Stimulated activated CD8-positive, alpha-beta memory T cell treated with anti-CD3 and anti-CD28 coated beads, Interleukin-4, amount 100 ng/mL, for 48 hours (primary cell): Measurements from ENCODE around the gene CTSF.
"Not testable (repeated sequence)": the region's sequence is repeated elsewhere in the genome, so short reads cannot be mapped to it uniquely, and the experiment has no call there.

Experiments
- DNase-seq: peaks from one replicate; pipeline ENCODE4 v3.0.0-alpha.2; 2020

Gene CTSF

DNA sequence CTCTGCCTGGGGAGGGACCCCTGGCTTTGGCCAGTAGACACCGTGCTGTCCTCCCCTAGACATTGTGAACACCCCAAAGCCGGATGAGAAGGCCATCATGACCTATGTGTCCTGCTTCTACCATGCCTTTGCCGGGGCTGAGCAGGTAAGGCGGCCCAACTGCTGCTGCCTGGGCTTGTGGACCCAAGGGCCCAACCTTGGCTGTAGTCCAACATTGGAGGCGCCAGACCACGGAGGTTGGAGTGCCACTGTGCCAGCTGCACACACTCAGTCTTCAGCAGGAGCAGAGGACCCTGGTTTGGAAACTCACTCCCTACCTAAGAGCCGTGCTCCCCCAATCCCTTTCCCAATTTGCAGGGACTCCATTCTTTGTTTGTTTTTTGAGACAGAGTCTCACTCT, 12.3 kb downstream of the CTSF start:
- DNase-seq = no peak

DNA sequence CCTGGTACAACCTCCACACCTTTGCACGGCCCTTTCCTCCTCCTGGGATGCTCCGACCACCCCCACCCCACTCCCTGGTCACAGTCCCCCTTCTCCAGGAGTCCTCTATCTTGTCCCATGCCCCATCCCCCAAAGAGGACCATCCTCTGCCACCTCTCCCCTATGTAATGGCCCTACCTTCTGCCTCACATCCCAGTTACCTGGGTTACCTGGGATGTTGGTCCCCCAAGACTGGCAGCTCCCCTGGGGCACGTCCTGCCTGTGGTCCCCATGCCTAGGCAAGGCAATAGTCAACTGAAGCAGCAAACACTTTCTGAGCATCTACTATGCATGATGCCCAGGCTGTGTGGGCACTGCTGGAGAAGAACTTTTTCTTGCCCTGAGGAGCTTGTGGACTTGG, 13.0 kb downstream of the CTSF start:
- no peak for DNase-seq

DNA sequence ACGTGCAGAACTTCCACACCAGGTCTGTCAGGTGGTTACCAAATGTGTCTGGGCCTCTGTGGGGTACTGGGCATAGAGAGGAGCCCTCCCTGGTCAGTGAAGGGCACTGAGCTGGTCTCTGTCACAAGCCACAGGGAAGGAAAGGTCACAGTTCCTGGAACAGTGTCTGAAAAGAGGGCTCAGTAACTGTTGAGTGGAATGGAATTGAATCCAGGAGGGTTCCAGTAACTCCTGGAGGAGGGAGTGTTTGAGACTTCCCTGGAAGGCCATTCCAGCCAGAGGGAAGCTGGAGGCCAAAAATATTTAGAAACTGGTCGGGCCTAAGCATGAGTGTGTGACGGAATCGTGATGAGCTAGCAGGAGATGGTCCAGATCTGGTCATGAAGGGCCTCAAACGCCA, 13.8 kb downstream of the CTSF start:
- DNase-seq = no peak

DNA sequence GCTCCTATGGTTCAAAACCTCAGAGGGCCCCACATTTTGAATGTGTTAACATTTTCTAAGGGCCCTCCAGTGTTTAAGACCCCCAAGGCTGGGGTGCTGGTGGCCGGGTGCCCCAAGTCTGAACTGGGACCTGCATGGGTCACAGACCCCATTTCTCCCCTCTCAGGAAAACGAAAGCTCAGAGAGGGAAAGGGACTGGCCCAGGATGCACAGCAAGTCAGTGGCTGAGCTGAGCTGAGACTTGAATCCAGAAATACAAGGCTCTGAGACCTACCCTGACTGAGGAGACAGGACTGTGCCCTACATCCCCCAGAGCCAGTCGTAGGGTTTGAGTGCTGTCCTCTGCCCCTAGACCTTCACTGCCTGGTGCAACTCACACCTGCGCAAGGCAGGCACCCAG, 17.5 kb downstream of the CTSF start:
- no peak for DNase-seq

DNA sequence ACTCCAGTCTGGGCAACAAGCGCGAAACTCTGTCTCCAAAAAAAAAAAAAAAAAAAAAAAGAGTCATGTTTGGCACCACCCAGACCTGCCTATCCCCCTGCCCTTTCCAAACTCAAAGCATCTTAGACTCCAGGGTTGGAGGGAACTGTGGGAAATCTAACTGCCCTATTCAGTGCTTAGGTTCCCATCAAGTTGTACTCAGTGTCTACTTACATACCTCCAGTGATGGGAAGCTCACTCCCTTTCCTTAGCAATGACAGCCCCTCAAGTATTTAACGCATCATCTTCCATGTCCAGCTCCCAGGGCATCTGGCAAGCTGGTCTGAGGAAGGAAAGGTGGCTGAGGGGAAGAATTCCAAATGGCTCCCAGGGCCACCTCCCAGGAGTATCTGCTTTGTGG, 18.7 kb downstream of the CTSF start:
- no peak for DNase-seq

DNA sequence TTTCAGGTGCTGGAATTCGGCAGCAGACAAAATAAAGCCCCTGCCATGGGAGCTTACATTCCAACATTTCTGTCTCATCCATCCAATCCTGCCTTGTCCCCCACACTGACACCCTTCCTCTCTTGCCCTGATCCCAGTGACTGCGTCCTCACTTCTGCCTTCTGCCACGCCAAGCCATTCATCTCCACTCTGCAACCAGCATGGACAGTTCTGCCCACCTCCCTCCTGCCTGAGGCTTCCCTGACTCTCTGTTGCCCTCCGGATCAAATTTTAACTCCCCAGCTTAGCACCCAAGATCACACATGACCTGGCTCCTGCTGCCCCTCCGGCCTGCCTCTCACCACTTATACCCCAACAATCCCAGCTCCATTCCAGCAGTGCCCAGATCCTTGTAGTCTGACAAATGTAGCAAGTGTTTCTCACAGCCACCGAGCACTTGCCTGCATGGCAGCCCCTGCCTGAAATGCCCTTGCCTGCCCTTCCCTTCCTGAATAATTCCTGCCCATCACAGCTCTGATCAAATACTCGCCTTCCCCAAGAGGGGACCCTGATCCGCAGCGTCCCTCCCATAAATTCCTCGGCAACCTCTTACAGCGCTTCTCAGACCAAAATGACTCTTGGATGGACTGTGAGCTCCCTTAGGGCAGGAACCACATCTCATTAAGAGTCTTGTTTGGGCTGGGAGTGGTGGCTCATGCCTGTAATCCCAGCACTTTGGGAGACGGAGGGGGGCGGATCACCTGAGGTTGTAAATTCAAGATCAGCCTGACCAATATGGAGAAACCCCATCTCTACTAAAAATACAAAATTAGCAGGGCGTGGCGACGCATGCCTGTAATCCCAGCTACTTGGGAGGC, 19.4 kb downstream of the CTSF start:
- DNase-seq = no peak

DNA sequence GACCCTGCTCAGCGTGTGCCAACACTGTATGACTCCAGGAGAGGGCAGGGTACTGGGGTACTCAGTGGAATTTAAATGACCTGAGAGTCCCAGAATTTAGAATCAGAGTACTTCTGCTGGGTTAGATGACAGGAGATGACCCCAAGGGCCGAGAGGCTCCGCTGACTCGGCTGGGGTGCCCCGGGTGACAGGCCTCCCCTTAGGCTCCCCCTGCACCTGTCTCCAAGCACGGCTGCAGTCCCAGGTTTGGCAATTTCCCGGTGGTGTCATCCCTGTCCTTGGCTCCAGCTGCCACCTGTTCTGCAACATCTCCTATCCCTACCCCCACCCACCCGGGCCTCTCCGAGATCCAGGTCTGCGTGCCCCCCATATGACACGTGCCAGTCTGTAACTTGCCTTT, 20.4 kb downstream of the CTSF start:
- DNase-seq = no peak

DNA sequence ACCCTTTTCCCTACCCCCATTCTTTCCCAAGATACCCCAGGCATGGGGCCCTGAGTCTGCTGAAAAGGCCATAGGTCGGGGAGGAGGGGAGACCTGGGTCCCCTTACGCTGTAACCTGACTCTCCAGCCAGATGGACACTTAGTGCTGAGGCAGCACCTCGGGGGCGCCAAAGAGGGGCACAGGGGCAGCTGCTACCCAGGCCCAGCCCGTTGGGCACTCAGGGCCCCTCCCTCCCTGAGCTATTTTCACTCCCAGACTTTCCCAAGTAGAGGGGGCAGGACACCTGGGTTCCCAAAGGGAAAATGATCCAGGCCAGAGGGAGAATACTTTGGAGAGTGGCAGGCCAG, 20.8 kb downstream of the CTSF start:
- DNase-seq = no peak

DNA sequence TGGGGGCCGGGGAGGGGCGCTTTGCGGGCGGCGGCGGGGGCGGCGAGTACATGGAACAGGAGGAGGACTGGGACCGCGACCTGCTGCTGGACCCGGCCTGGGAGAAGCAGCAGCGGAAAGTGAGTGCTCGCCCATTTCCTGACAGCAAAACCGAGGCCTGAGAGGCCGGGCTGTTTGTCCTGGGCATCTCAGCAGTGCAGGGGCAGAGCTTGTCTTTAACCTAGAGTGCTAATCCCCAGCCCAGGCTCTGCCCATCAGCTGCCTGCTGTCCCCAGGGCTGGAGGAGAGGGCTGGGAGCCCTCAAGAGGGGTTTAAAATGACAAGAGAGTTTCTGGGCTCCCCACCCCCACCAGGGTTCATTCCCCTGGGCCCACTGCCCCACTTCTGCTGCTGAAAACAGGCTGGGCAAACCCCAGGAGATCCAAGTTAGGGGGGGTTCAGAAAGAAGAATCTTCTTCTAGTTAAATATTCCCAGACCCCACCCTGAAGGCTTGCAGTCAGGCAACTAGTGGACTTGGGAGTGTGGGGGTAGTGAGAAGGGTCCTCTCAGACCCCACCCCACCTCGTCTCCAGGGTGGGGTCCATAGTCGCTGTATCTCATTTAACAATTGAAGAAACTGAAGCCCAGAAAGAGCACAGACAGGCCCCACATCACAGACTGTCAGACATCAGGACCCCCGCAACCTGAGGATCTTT, 21.3 kb downstream of the CTSF start:
- no peak for DNase-seq

DNA sequence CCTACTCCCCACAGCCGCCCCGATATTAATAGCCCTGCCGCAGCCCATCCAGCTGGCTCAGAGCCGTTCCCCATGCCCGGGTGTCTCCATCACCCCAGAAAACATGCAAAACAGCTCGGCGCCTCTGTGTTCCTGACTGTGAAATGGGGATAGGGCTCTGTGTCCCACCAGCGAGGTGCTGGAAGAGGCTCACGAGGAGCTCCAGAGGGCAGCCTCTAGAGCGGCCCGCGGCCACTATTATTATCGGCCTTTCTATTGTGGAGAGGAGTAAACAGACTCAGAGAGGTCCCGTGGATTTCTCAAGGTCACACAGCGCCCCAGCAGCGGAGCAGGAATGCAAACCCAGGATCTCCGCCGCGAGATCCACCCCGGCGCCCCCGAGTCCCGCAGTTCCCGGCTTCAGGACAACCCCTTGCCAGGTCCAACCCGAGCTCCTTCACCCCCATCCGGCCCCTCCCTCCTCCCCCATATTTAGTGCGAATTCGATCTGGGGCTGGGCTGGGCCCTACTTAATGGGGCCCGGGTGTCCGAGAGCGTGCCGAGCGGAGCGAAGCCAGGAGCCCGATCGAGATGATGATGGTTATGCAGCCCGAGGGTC, 21.9 kb downstream of the CTSF start, which contains the start of gene ACTN3:
Gene ACTN3, plus strand, starts transcription at position 536 of the 598 bp plus-strand sequence. Its CDS starts 35 bp downstream, at position 571.
- no peak for DNase-seq

DNA sequence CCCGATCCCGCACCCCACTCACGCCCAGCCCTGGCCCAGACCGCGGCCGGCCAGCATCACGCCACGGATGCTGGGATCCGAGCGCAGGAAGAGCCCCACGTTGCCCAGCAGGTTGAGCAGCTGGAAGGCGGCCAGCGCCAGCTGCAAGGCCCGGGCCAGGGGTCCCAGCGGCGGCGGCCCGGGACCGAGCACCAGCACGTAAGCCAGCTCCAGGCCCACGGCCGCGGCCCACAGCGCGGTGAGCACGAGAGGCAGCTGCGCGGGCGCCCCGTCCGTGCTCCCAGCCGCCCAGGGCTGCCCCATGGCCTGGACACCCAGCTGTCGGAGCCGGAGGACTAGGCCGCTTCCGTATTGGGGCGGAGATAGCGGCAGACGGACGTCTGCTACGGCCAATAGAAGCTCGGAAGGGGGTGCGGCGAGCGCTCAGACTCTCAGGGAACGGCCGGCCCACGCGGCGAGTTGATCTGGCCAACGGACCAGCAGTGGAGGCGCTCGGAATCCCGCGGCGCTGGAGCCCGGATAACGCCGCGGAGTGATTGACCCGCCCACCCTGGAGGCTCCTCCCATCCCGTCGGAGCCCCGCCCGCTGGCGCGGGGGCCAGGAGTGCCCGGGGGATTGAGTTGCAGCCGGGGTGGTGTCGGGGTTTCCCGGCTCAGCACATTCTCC, 22.6 kb downstream of the CTSF start, which contains the start of gene ZDHHC24:
Gene ZDHHC24, minus strand, starts transcription at position 348 of the 667 bp plus-strand sequence. Its CDS starts 45 bp downstream, at position 303.
- peak; percentile 95 for DNase-seq

DNA sequence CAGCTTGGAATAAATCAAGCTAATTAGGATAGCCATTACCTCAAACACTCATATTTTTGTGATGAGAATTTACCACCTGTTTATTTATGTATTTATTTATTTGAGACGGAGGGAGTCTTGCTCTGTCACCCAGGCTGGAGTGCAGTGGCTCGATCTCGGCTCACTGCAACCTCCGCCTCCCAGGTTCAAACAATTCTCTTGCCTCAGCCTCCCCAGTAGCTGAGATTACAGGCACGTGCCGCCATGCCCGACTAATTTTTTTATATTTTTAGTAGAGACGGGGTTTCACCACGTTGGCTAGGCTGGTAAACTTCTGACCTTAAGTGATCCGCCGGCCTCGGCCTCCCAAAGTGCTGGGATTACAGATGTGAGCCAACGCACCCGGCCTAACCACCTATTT, 23.5 kb downstream of the CTSF start:
- not testable (repeated sequence) for DNase-seq

DNA sequence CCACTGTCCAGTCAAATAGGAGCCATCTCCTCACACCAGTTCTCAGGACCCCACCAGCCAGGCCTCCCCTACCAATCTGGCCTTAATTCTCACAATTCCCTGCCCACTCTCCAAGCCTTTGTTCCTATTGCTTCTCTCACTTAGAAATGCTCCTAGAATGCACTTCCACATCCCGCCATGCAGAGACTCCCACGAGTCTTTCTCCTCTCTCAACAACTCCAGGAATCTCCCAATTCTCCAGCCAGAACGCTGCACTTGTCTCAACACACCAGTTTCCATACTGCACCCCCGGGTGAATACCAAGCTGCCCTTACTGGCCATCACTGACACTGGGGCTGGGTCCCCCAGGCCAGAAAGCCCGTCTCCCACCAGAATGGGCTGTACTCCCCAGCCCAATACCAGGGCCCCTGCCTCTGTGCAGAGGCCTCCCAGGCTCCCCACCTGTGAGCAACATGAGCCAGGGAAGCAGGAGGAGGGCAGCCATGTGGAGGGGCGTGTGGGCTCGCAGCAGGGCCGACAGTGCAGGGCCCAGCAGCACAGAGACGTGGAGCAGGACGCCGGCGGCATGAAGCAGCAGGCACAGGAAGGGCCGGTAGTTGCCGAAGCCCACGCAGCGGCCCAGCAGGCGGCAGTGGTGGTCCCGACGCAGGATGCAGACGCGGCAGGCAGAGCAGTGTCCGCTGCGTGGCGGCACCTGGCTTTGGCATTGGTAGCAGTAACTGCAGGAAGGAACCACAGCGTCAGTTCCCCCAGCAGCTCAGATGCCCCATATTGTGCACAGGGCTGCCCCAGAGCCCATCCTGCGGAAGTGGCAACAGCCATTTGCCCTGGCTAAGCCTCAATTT, 24.9 kb downstream of the CTSF start:
- DNase-seq = peak; percentile 73

DNA sequence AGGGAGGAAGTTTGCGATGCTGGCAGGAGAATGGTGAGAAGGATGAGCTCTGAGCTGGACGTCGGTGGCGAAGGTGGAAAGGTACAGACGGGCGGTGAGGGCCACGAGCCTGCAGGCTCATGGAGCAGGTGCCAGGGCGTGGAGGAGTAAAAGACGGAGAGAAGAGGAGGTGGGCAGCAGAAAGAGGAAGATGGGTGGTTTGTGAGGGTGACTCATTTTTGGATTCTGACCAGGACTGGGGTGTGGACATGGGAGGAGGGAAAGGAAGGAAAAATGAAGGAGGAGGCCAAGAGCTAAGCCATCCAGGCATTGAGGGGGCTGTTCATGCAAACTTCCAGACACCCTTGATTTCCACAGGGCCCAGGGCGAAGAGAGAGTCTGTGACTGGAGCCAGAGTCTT, 26.0 kb downstream of the CTSF start:
- DNase-seq = no peak

DNA sequence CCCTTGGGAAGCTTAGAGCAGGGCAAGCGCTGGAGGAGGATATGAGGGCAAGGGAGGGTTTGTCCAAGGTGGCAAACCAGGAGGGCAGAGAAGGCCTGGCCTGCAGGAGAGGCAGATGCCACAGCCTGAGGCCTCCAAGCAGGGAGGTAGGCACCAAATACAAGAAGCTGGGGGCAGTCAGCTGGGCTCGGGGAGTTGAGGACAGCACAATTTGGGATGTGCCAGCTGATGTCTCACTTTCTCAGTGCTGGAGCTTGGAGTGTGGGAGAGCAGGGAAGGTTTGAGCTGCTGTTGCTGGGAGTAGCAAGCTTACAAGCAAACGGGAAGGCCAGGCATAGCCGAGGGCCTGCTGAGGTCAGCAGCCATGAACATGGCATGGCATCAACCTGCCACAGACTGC, 26.5 kb downstream of the CTSF start:
- no peak for DNase-seq

DNA sequence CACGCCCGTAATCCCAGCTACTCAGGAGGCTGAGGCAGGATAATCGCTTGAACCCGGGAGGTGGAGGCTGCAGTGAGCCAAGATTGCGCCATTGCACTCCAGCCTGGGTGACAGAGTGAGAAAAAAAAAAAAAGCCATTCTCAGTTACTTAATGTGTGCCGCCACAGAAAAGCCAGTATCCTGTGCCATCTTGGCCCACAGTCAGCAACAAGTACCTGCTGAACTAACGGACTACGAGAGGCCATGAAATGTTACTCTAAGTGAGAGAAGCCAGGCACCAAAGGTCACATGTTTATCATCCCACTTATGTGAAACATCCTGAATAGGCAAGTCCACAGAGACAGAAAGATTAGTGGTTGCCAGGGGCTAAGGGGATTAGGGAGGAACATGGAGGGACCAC, 27.8 kb downstream of the CTSF start:
- DNase-seq = not testable (repeated sequence)

DNA sequence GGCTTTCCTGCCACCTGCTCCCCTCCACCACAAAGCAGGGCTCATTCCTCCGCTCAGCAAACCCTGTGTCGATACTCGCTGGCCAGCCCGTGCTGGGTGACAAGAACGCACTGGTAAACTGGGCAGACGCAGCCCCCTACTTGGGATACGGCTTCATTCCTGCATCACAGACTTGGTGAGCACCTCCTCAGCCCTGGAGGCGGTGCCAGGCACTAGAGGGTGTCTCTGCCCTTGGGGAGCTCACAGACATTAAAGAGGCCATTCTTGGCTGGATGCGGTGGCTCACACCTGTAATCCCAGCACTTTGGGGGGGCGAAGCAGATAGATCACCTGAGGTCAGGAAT, 28.6 kb downstream of the CTSF start:
- DNase-seq = no peak

DNA sequence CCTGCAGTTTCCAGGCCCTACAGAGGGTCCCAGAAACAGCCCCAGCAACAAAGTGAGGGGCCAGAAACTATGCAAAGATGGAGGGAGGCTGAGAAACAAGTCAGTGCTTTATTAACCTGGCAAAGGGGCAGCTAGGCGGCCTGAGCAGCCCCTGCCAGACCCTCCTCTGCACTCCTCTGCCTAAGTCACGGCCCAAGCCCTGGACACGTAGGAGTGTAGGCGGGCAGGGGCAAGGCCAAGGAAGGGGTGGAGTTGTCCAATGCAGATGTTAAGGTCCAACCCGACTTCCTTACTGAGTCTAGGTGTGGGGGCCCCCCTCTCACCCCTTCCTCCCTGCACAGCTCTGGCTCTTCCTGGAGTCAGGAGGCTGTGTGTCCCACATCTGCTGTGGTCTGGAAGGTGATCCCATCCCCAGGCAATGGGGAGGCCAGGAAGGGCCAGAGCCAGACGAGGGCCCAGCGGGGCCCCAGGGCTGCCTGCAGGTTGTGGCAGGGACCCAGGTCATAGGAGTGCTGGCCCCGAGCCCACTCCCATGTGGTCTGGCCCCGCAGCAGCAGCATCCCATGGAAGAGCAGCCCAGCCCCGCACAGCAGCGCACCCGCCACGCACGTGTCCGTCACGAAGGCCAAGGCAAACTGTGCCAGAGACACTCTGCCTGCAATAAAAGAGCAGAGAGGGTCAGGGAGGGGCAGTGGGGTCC, 29.1 kb downstream of the CTSF start:
- DNase-seq = no peak

DNA sequence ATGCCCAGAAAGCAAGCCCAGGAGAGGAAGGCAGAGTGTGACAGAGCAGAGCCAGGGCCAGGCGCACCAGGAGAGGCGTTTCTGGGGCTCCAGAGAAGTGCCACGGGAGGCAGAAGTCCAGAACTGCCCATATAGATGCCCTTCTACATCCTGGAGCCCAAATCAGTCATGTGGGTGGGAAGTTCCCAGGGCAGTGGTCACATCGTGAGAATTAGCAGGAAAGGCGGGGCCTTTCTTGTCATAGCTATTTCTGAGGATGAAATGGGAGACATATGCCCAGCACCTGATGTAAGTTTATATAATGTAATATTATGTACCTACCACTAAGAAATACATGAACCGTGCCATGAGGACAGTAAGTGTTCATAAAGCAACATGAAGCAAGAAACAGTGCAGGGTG, 35.6 kb downstream of the CTSF start:
- DNase-seq = no peak

DNA sequence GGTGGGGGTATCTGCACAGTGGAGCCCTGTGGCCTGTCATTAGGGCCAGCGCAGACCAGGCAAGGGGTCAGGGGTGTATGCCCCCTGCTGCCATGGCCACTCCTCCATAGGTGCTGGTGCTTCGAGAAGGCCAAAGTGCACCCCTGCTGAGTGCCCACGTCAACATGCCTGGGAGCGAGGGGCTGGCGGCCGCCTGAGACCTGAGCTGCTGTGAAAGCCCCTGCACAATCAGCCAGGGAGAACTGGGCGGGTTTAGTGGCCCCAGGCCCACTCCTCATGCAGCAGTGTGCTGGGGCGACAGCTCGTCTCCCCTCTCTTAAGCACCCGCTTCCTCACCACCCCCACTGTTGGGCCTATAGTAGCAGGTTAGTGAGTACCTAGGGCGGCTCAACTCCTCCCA, 36.6 kb downstream of the CTSF start:
- no peak for DNase-seq

DNA sequence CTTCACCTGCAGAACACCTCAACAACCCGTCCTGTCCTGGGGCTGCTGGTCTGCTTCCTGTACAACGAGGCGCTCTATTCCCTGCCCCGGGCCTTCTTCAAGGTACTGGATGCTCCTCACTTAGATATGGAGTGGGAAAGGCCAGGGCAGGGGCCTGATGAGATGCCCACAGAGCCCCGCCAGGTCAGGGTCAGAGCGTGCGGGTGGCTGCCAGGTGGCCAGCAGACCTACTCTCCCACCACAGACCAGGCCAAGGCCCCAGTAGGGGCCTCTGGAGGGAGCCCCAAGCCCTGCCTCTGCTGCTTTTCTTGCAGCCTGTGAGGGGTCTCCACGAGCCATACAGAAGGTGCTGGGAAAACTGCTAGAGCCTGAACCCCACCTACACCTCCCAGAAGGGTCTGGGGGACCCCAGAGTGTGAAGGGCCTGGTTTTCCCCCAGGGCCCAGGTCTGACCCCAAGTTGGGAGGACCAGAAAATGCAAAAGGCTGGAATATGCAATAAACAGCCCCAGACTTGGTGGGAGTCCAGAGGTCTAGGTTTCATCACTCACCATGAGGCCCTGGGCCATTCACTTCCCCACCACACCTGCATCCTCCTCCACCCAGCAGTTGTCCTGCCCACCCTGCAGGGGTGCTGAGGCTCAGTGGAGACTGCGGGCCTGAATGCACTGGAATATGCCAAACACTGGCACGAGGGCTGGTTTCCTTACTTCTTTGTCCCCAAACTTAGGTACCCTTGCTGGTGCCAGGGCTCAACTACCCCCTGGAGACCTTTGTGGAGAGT, 37.3 kb downstream of the CTSF start:
- no peak for DNase-seq
